Nucleus accumbens (tissue), 56 donors: ENCODE results near the gene SLC8A3.

Source experiments
- DNase-seq, 56 donors: peaks; one replicate each; lab custom pipeline; 2025; lab: John Stamatoyannopoulos, UW

Gene SLC8A3

DNA sequence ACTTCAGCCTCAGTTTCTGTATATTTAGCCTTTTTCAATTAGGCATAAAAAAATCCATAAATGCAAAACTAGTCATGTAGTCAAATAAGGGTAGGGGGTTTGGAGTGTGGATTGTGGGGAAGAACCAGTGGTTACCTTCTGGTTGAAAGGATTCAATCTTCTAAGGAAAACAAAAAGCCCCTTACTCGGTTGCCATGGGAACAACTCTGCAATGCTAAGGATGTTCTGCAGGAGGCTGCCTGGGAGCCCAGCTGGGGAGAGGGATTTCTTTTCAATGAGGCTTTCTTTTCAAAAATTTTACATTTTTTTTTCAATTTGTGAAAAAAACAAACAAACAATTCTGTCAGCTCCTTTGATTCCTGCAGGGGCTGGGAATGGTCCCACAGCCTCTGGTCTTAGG lies 67.2 kb downstream of the SLC8A3 start:
- DNase-seq = peak in 1 of 56 donors; percentile 11

DNA sequence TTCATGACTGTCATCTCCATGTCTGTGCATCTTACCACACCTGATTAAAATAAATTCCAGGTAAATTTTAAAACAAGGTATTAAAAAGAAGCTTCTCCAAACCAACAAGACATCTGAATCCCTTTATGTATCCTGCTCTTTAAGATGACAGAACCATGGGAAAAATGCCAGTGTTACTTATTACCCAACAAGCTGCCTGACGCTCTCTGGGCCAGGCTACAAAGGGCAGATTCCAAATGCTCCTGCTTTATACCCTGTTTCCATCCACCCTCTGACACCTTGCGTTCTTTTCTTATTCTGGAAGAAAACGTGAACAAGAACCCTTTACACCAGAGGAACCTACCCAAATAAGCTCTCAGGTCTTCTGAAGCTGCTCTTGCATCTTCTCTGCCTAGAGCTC lies 70.7 kb downstream of the SLC8A3 start:
- no peak for DNase-seq

DNA sequence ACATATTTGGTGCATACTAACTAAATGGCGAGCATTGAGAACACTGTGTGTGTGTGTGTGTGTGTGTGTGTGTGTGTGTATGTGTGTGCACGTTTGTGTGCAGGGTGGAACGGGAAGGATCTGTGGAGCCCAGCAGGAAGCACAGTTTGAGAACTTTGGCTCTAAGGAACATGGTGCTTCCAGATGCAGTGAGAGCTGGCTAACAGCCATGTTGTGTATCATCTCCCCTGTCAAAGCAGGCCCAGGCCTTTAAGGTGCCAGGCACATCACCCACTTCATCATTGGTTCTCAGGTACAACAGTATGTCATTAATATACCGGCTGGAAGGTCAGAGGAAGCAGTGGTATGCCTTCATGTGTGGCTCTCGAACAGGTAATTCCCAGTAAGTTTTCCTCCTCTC lies 72.5 kb downstream of the SLC8A3 start:
- no peak for DNase-seq

- peak in 13 of 56 donors; percentile 8 to 56 (median 26) for DNase-seq
Observed at GRCh38 chr14:70114621-70115156, 74.1 kb downstream of the SLC8A3 start.

GRCh38 chr14:70113211-70113610 lies 75.5 kb downstream of the SLC8A3 start:
- DNase-seq = no peak

- peak in 1 of 56 donors; percentile 7 for DNase-seq
Observed at GRCh38 chr14:70108419-70108818, 80.3 kb downstream of the SLC8A3 start.

GRCh38 chr14:70107309-70107708 lies 81.4 kb downstream of the SLC8A3 start:
- DNase-seq = no peak

DNA sequence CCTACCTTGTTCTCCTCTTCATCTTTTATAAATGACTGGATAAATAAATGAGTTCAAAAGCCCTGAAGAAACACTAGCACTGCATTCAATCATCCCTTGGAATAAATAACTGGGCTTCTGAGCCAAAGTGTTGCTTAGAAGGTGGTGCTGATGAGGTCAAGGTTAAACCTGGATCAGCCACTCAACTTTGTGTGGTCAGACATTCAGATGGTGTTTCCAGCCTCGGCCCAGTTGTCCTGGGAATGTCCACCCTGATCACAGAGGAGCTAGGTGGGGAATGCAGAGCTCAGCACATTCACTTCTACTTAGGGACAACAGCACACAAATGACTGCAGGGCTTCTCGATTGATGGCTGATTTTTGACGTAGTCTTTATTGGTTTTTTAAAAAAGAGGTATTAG lies 88.7 kb downstream of the SLC8A3 start:
- no peak for DNase-seq

GRCh38 chr14:70098250-70098809 lies 90.4 kb downstream of the SLC8A3 start:
- DNase-seq = peak in 22 of 56 donors; percentile 8 to 71 (median 30)

- DNase-seq = no peak
Observed at GRCh38 chr14:70097576-70098249, 91.0 kb downstream of the SLC8A3 start.

- peak in 2 of 56 donors; percentile 12 to 21 for DNase-seq
Observed at GRCh38 chr14:70096866-70097265, 91.9 kb downstream of the SLC8A3 start.

GRCh38 chr14:70094631-70095030 lies 94.1 kb downstream of the SLC8A3 start:
- DNase-seq = peak in 2 of 56 donors; percentile 5 to 14

DNA sequence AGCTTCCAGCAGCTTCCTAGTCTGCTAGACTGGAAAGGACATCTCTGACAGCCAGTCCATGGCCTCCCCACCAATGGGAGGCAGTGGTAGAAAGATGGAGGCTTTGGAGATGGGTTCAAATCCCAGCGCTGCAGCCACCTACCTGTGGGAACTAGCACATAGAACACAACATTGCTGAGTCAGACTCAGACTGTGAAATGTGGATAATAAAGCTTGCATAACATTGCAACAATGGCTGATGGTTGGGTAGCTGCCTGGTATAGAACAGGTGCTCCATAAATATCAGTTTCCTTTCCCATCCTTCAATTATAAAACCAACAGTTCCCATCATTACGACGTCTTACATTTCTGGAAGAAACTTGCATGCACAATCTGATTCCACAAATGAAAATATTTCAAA lies 94.6 kb downstream of the SLC8A3 start:
- no peak for DNase-seq

DNA sequence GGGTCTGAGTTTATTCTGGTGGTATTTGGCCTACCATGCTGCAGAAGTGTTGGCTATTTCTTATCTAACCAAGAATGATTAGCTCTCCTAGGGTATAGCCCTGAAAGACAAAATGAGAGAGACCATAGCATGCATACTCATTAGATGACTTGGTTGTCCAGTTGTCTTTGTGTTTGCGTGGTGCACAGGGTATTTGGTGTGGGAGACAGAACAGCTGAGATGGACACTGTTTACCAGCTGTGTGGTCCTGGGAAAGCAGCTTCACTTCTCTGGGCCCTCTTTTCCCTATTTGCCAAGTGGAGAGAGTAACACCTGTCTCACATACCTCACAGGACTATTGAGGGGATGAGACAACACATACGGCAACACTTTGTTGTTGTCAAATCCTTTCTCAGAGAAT lies 95.6 kb downstream of the SLC8A3 start:
- no peak for DNase-seq

DNA sequence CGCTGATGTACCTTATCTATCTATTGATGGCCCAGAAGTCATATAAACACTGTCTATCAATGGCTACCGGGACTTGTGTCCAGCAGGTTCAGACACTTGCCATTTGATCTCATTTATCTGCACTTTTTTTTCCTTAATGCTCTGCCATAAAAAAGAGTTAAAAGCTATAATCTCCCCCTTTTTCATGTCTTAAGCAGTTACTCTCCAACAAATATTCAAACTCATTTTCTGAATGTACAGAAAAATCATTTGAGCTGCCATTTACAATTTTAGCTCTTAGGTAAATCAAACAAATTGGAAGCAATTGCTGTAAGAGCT lies 101.4 kb downstream of the SLC8A3 start:
- no peak for DNase-seq

DNA sequence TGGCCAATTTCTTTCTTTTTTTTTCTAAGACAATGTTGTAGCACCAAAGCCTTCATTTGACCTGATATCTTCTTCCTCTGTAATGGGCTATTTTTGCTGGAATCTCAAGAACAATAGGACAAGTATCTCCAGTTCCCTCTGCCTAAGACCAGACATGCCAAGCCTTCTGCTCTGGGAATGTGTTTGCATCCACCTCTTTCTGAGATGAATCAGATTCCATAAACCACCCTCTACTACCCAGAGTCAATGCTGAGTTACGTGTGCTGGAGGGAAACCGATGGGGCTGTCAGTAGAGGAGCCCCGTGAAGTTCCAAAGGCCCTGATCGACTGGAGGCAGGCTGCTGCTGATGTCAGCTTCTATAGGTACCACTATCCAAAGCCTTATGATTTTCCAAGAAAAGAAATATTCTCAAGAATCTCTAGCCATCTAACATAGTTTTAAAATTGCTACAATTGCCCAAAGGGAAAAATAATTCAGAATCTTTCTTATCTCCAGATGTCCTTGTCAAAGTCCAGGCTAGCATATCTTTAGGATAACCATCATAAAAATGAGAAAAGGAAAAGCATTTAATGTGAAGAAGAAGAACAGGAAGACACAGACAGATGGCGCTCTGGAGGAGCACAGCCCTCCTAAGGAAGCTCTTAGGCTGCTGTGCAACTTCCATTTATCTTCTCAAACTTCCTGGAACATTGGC lies 101.9 kb downstream of the SLC8A3 start:
- peak in 19 of 56 donors; percentile 2 to 55 (median 14) for DNase-seq

DNA sequence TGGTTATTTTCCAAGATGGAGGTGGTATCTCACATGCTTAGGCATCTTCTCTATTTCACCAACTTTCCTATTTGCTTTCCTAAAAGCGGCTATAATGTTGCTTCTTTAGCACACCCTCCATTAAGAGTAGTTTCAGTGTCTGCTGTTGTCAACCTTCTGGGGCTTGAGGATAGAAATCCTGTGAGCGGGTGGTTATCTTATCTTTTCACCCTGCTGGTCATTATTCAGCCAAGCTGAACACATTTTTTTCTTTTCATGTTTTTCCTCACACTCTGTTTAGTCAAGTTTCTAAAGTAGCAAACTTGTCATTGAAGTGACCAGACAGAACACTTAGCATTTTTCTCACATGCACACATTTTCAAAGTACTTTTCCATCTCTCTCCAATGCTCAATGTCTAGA lies 104.5 kb downstream of the SLC8A3 start:
- DNase-seq = no peak

GRCh38 chr14:70082394-70082793 lies 106.4 kb downstream of the SLC8A3 start:
- no peak for DNase-seq

DNA sequence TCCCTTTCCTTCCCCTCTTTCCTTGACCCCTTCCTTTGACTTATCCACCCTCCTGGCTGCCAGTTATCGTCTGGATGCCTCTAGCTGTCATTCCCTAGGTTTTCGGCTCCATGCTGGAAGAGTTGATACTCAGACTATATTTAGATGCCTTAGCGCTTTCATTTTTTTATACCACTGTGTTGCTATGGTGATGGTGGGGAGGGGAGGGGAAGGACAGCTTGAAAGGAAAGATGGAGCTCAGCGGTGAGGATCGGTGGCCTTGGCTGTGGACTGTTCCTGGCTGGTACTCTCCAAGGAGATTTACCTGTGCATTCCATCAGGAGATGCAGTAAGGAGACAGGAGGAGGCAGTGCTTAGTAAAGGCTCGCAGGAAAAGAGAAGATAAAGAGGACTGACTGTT lies 108.7 kb downstream of the SLC8A3 start:
- DNase-seq = peak in 2 of 56 donors; percentile 2 to 3

- no peak for DNase-seq
Observed at GRCh38 chr14:70078329-70078728, 110.4 kb downstream of the SLC8A3 start.

DNA sequence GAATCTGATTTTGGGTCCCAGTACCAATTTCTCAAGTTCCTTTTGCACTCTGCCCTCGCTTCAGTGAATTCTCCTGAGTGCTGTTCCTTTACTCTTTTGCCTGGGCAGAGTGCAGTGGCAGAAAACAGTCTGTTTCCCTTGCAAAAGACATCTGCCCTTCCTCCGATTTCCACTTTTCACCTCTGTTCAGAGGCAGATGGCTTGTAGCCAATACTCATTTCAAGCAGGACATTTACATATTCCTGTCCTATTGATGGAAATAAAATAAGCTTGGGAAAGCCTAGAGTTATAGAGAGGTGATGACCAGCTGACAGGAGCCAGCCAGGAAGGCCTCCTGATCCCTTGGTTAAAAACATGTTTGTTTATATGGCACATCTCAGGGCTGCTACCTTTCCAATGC lies 111.0 kb downstream of the SLC8A3 start:
- DNase-seq = no peak

- no peak for DNase-seq
Observed at GRCh38 chr14:70077005-70077404, 111.7 kb downstream of the SLC8A3 start.
